OCI-LY7 (cell line): ENCODE results near the gene PLD6. TPM values are rescaled to one million over a fixed set of nuclear protein-coding genes. Genes with fewer than 3 reads are reported as not detected.
"Not testable (repeated sequence)": the region's sequence is repeated elsewhere in the genome, so short reads cannot be mapped to it uniquely, and the experiment has no call there.

Experiments
- BruUV-seq: library from RNA; stranded (reverse); fragments of 400-500 nt; replicated peaks from 2 replicates; lab custom pipeline; 2021; lab: Mats Ljungman, UMichigan
- CTCF ChIA-PET: fragments of 300-600 bp; sonication (Branson Sonifier 250); formaldehyde crosslinking; loops from one replicate; lab custom pipeline; 2022; ENCODE audit warnings: antibody characterized with exemption; ENCODE audit not compliant: unreplicated experiment; lab: Charles Lee
- POLR2A ChIA-PET: fragments of 300-600 bp; sonication (Branson Sonifier 250); formaldehyde crosslinking; loops from one replicate; lab custom pipeline; 2022; ENCODE audit warnings: antibody characterized with exemption; lab: Charles Lee
- DNase-seq: peaks from one replicate; pipeline ENCODE4 v3.0.0-alpha.2; 2015; ENCODE audit warnings: low spot score
- H2AFZ ChIP-seq: fragments of 200-600 bp; sonication (generic), shearing (Covaris generic); 2 replicates; pipeline ENCODE4 v1.6.1; 2014; ENCODE audit warnings: mild to moderate bottlenecking, antibody characterized with exemption, low read length, moderate library complexity
- H3K27ac ChIP-seq: fragments of 200-600 bp; sonication (generic); 2 replicates; pipeline ENCODE4 v1.5.1; 2014; ENCODE audit warnings: mixed run types, low read depth, mild to moderate bottlenecking, moderate library complexity, low read length, inconsistent platforms; ENCODE audit not compliant: poor library complexity, severe bottlenecking
- H3K36me3 ChIP-seq: fragments of 200-600 bp; sonication (generic); 2 replicates; pipeline ENCODE4 v1.6.1; 2014; ENCODE audit warnings: mild to moderate bottlenecking, antibody characterized with exemption, low read length, moderate library complexity, mixed read lengths; ENCODE audit not compliant: insufficient read depth
- H3K4me1 ChIP-seq: fragments of 200-600 bp; sonication (generic); 2 replicates; pipeline ENCODE4 v1.5.1; 2014; ENCODE audit warnings: mild to moderate bottlenecking, low read length; ENCODE audit not compliant: insufficient read depth, poor library complexity, severe bottlenecking
- H3K4me2 ChIP-seq: fragments of 200-600 bp; sonication (generic); 2 replicates; pipeline ENCODE4 v1.6.1; 2014; ENCODE audit warnings: mild to moderate bottlenecking, low read length
- H3K4me3 ChIP-seq: fragments of 200-600 bp; sonication (generic); 2 replicates; pipeline ENCODE4 v1.5.1; 2014; ENCODE audit warnings: mild to moderate bottlenecking, low read depth, low read length; ENCODE audit not compliant: poor library complexity, severe bottlenecking
- H3K79me2 ChIP-seq: fragments of 200-600 bp; sonication (generic); 2 replicates; pipeline ENCODE4 v1.6.1; 2016; ENCODE audit warnings: low read depth, mild to moderate bottlenecking, low read length, moderate library complexity, mixed read lengths; ENCODE audit not compliant: insufficient read depth
- H3K9me2 ChIP-seq: fragments of 200-600 bp; sonication (generic); 2 replicates; pipeline ENCODE4 v1.6.1; 2016; ENCODE audit warnings: mild to moderate bottlenecking, low read length, mixed read lengths; ENCODE audit not compliant: insufficient read depth
- H3K9me3 ChIP-seq: fragments of 200-600 bp; sonication (generic); 2 replicates; pipeline ENCODE4 v1.6.1; 2014; ENCODE audit warnings: mild to moderate bottlenecking, mixed run types, low read length, mixed read lengths
- H4K20me1 ChIP-seq: fragments of 200-600 bp; sonication (generic); 2 replicates; pipeline ENCODE4 v1.6.1; 2014; ENCODE audit warnings: mild to moderate bottlenecking, antibody characterized with exemption, low read length, moderate library complexity, mixed read lengths; ENCODE audit not compliant: insufficient read depth
- EZH2phosphoT487 ChIP-seq: fragments of 200-600 bp; sonication (generic); IDR thresholded peaks from 2 replicates; pipeline ENCODE4 v1.6.1; 2018; ENCODE audit warnings: low read depth, borderline replicate concordance, mild to moderate bottlenecking, mixed run types, antibody characterized with exemption, low read length, moderate library complexity, mixed read lengths
- intact Hi-C: fragments of 100-400 bp; cut with micrococcal nuclease; formaldehyde crosslinking; loops from one replicate; pipeline ENCODE4 v1.10.0; 2022; ENCODE audit not compliant: unreplicated experiment
- total RNA-seq, 2 experiments: library from RNA; depleted of rRNA in 1 of 2; stranded (reverse); fragments of >200 nt in 1 of 2; shearing (Covaris generic) in 1 of 2; gene quantifications; 2 replicates each; pipeline ENCODE4 v1.2.3, GENCODE V29; 2014 to 2022
- TF ChIP-seq, protein P1 (sequence below): fragments of 200-600 bp; sonication (generic); conservative IDR thresholded peaks from 2 replicates; pipeline ENCODE4 v1.5.1; 2014; ENCODE audit warnings: mild to moderate bottlenecking, antibody characterized with exemption, low read length, moderate library complexity, mixed read lengths

Gene PLD6
- total RNA-seq, 2 experiments from 2014 or later: not detected

DNA sequence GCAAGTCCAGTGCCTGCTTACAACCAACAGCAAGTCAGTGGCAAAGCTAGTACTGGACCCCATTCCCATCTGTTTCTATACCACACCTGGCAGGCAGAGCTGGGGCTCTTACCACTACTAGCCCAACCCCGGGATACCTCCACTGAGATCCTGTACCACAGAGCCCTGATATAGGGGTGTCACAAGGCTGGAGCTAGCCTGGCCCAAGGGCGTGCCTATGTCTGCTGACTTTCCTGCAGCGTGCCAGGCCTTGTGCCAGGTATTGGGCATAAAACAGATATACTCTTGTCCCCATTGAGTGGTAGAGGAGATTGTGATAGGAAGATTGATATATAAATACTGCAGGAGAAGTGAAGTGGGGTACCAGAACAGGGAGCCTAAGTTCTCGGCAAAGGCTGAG lies 44.4 kb downstream of the PLD6 start:
- no peaks in the 10 kb centered on the region for H3K9me2 ChIP-seq
- no peaks in the 10 kb centered on the region for H3K9me3 ChIP-seq
- no peaks in the 10 kb centered on the region for H3K4me1 ChIP-seq
- POLR2A ChIA-PET: no interaction called here
- intact Hi-C loops: no loop called here
- H3K36me3 ChIP-seq: peaks cover 12% of the 10 kb centered on the region; the same call in 1 of the 2 replicates
- H3K27ac ChIP-seq: no peak overlapping the region
- no peak overlapping the region for H2AFZ ChIP-seq
- no peaks in the 10 kb centered on the region for H3K79me2 ChIP-seq
- TF ChIP-seq EZH2phosphoT487: no peak
- TF ChIP-seq, protein P1, sequence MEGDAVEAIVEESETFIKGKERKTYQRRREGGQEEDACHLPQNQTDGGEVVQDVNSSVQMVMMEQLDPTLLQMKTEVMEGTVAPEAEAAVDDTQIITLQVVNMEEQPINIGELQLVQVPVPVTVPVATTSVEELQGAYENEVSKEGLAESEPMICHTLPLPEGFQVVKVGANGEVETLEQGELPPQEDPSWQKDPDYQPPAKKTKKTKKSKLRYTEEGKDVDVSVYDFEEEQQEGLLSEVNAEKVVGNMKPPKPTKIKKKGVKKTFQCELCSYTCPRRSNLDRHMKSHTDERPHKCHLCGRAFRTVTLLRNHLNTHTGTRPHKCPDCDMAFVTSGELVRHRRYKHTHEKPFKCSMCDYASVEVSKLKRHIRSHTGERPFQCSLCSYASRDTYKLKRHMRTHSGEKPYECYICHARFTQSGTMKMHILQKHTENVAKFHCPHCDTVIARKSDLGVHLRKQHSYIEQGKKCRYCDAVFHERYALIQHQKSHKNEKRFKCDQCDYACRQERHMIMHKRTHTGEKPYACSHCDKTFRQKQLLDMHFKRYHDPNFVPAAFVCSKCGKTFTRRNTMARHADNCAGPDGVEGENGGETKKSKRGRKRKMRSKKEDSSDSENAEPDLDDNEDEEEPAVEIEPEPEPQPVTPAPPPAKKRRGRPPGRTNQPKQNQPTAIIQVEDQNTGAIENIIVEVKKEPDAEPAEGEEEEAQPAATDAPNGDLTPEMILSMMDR: no peak
- no peak overlapping the region for H3K4me3 ChIP-seq
- no peak for DNase-seq
- no peaks in the 10 kb centered on the region for H4K20me1 ChIP-seq
- no peak overlapping the region for H3K4me2 ChIP-seq
- CTCF ChIA-PET: no interaction called here
- BruUV-seq: no TSS peak

DNA sequence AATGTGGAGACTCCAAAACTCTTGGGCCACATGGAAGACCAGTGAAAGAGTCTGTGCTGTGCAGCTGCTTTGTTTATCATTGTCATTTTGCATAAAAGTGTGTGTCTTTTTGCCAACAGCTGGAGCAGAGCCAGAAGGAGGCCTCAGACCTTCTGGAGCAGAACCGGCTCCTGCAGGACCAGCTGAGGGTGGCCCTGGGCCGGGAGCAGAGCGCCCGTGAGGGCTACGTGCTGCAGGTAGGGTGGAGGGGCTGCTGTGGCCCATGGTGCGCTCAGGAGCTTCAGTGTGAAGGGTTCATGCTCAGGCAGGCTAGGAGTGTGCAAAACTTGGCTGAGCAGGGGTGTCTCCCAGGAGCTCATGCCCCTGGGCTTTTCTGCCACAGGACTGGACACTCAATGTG lies 45.0 kb downstream of the PLD6 start:
- no TSS peak for BruUV-seq
- ChIA-PET CTCF (no interaction called here), POLR2A (no interaction called here)
- TF ChIP-seq, protein P1: no peak
- no peak for TF ChIP-seq EZH2phosphoT487
- Histone ChIP-seq H4K20me1 (no peaks in the 10 kb centered on the region), H3K79me2 (no peaks in the 10 kb centered on the region), H3K4me2 (no peak overlapping the region), H3K9me3 (no peaks in the 10 kb centered on the region), H3K4me1 (no peaks in the 10 kb centered on the region), H3K27ac (no peak overlapping the region), H2AFZ (no peak overlapping the region), H3K36me3 (peaks cover 14% of the 10 kb centered on the region; the same call in 1 of the 2 replicates), H3K9me2 (no peaks in the 10 kb centered on the region), H3K4me3 (no peak overlapping the region)
- intact Hi-C loops: no loop called here
- no peak for DNase-seq

DNA sequence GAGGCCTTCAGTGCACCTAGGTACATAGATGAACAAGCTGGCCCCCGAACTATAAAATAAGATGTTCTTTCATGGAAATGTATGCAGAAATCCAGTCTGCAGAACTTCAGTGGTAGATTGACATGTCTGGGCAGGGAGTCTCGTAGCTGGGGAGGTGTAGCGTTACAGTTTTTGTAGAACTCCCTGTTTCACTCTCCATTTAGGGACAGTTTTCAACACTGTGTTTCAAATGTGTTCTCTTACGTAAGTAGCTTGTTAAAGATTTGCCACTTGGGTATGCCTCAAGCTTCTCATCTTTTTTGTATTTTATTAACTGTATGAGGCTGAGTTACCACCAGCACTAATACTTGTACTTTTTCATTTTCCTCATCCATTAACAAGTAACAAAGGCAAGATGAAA lies 46.6 kb downstream of the PLD6 start:
- intact Hi-C loops: no loop called here
- no peaks in the 10 kb centered on the region for H3K79me2 ChIP-seq
- no peak overlapping the region for H3K27ac ChIP-seq
- no peak overlapping the region for H3K4me2 ChIP-seq
- H2AFZ ChIP-seq: no peak overlapping the region
- no peak for DNase-seq
- no peaks in the 10 kb centered on the region for H4K20me1 ChIP-seq
- ChIA-PET CTCF (interaction anchor here (0.6 kb wide), 1 partner anchor 410 kb away, joined by 3 read pairs; no protein-coding TSS in a partner anchor), POLR2A (no interaction called here)
- no peaks in the 10 kb centered on the region for H3K9me3 ChIP-seq
- BruUV-seq: no TSS peak
- TF ChIP-seq, protein P1: no peak
- TF ChIP-seq EZH2phosphoT487: no peak
- H3K4me1 ChIP-seq: no peaks in the 10 kb centered on the region
- no peak overlapping the region for H3K4me3 ChIP-seq
- peaks cover 21% of the 10 kb centered on the region; the same call in 1 of the 2 replicates for H3K36me3 ChIP-seq
- H3K9me2 ChIP-seq: no peaks in the 10 kb centered on the region

DNA sequence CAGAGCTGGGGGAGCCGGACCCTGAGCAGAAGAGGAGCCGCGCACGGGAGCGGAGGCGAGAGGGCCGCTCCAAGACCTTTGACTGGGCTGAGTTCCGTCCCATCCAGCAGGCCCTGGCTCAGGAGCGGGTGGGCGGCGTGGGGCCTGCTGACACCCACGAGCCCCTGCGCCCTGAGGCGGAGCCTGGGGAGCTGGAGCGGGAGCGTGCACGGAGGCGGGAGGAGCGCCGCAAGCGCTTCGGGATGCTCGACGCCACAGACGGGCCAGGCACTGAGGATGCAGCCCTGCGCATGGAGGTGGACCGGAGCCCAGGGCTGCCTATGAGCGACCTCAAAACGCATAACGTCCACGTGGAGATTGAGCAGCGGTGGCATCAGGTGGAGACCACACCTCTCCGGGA lies 47.6 kb downstream of the PLD6 start:
- H3K27ac ChIP-seq, H3K4me2 ChIP-seq, POLR2A ChIA-PET, H4K20me1 ChIP-seq, CTCF ChIA-PET, H2AFZ ChIP-seq, H3K4me3 ChIP-seq, DNase-seq, H3K79me2 ChIP-seq, H3K9me3 ChIP-seq, H3K4me1 ChIP-seq, H3K9me2 ChIP-seq, BruUV-seq, intact Hi-C loops: not testable (repeated sequence)
- H3K36me3 ChIP-seq: peaks cover 24% of the 10 kb centered on the region; the same call in 1 of the 2 replicates
